H1 (cell line): ENCODE results near the gene CBX2. TPM values are rescaled to one million over a fixed set of nuclear protein-coding genes. Genes with fewer than 3 reads are reported as not detected.

Source experiments
- CHD7 ChIP-seq: fragments of 300-600 bp; sonication (generic); IDR thresholded peaks from 2 replicates; pipeline ENCODE4 v1.7.1; 2012; ENCODE audit warnings: low read length, moderate library complexity, mild to moderate bottlenecking, inconsistent platforms; ENCODE audit not compliant: insufficient replicate concordance
- EZH2 ChIP-seq: fragments of 200-600 bp; sonication (generic); IDR thresholded peaks from 2 replicates; pipeline ENCODE4 v1.7.1; 2012; ENCODE audit warnings: low read depth, mild to moderate bottlenecking, moderate library complexity, low read length, inconsistent platforms; ENCODE audit not compliant: severe bottlenecking
- HDAC2 ChIP-seq, 2 experiments: fragments of 300-600 bp in 1 of 2; sonication (generic) in 1 of 2; IDR thresholded peaks; 2 replicates each; pipeline ENCODE4 v1.6.1; 2011 to 2012; ENCODE audit warnings: low read depth in 2 of 2, low read length in 2 of 2, mild to moderate bottlenecking in 2 of 2, moderate library complexity in 2 of 2, borderline replicate concordance in 1 of 2, inconsistent platforms in 1 of 2
- KDM4A ChIP-seq: IDR thresholded peaks from one replicate; pipeline ENCODE4 v1.7.1; 2012; ENCODE audit warnings: low read depth, mild to moderate bottlenecking, moderate library complexity, low read length, inconsistent platforms; ENCODE audit not compliant: severe bottlenecking
- RNF2 ChIP-seq: fragments of 200-900, 300-1000 bp; sonication (generic); IDR thresholded peaks from 2 replicates; pipeline ENCODE4 v1.7.1; 2016; ENCODE audit warnings: borderline replicate concordance, low read depth, mild to moderate bottlenecking, antibody characterized with exemption, low read length; ENCODE audit not compliant: poor library complexity, severe bottlenecking; ENCODE audit errors: missing control alignments
- SUZ12 ChIP-seq: fragments of 200-600 bp; sonication (generic); IDR thresholded peaks from 2 replicates; pipeline ENCODE4 v1.6.1; 2012; ENCODE audit warnings: mild to moderate bottlenecking, inconsistent platforms, low read length, moderate library complexity, mixed read lengths
- YY1 ChIP-seq: IDR thresholded peaks from 2 replicates; pipeline ENCODE4 v1.6.1; 2011; ENCODE audit warnings: low read depth, mild to moderate bottlenecking, low read length
- polyA plus RNA-seq, 7 experiments: library from polyadenylated mRNA; depleted of rRNA in 3 of 7; stranded (reverse) in 5 of 7; unstranded in 2 of 7; fragments of >200 nt in 5 of 7; fragments of 200-250 nt in 2 of 7; gene quantifications; 1 replicate in 5 of 7; 2 replicates in 1 of 7; 4 replicates in 1 of 7; pipeline versions ENCODE4 v1.2.1 to v1.2.3, GENCODE V29; 2011 to 2013; ENCODE audit warnings: missing spikeins in 2 of 7, mixed read lengths in 2 of 7
- total RNA-seq: library from RNA; stranded (reverse); fragmentation: NEBNext Ultra II Directional; extraction: Animal tissue kit (Norgen Biotek cat#: 25700); gene quantifications from 2 replicates; pipeline ENCODE4 v1.2.1, GENCODE V29; 2021

The CBX2 gene
- total and polyA plus RNA-seq, 2 of the 8 experiments (the other 6 are each of a cell fraction or from before 2014, with no cell fraction given): 64.3 to 83.9 TPM

GRCh38 chr17:79747508-79748294, 30.2 kb upstream of the CBX2 start (continued):
- TF ChIP-seq CHD7: no peak
- TF ChIP-seq RNF2: peak; percentile 48
- TF ChIP-seq HDAC2 (IDR thresholded peaks at IDR 0.05; ENCODE audit: borderline replicate concordance in 1 of 2, low read depth in 2 of 2, low read length in 2 of 2): peak in 1 of 2 experiments; percentile 38; a peak in 1 of 4 replicates
- TF ChIP-seq EZH2: peak; percentile 73
- TF ChIP-seq KDM4A: no peak
- no peak for TF ChIP-seq YY1
- TF ChIP-seq SUZ12: peak; percentile 70
- TF ChIP-seq, all 59 proteins: peak for 5
